Neural progenitor cell (in vitro differentiated cells): ENCODE measurements around the gene HECTD4.

Experiments
- CTCF ChIP-seq: fragments of 200-600 bp; sonication (generic); IDR thresholded peaks from 2 replicates; pipeline ENCODE4 v1.5.1; 2017; ENCODE audit warnings: antibody characterized with exemption, mild to moderate bottlenecking
- EZH2 ChIP-seq: fragments of 200-600 bp; sonication (generic); IDR thresholded peaks from 2 replicates; pipeline ENCODE4 v1.6.1; 2017; ENCODE audit warnings: antibody characterized with exemption, mild to moderate bottlenecking, moderate library complexity

- no peak for TF ChIP-seq CTCF
- TF ChIP-seq EZH2 = no peak
Measured at GRCh38 chr12:112236786-112237185, 145.4 kb downstream of the HECTD4 start.
